HepG2 (cell line): ENCODE measurements around the gene UBE2M. TPM values are rescaled to one million over a fixed set of nuclear protein-coding genes. Genes with fewer than 3 reads are reported as not detected.
A peak's percentile ranks its signal among the peaks of the same experiment; 100 is the strongest.

Experiments used
- FIP1L1 ChIP-seq: fragments of 200-400 bp; formaldehyde crosslinking; IDR thresholded peaks from 2 replicates; pipeline ENCODE4 v1.6.1; 2018; ENCODE audit warnings: low read depth, mild to moderate bottlenecking, low read length, moderate library complexity, borderline replicate concordance; ENCODE audit not compliant: insufficient read depth
- HOXA5 ChIP-seq: sonication (generic); formaldehyde crosslinking; IDR thresholded peaks from 2 replicates; pipeline ENCODE4 v1.4.0; 2020; ENCODE audit warnings: missing genetic modification reagents
- JDP2 ChIP-seq: sonication (generic); formaldehyde crosslinking; IDR thresholded peaks from 2 replicates; pipeline ENCODE4 v1.8.1; 2022; ENCODE audit warnings: missing genetic modification reagents, borderline replicate concordance
- POLR2A ChIP-seq, 2 experiments: IDR thresholded peaks; 2 replicates each; pipeline ENCODE4 v1.6.1; 2011; ENCODE audit warnings: low read depth in 2 of 2, low read length in 2 of 2, mild to moderate bottlenecking in 1 of 2, moderate library complexity in 1 of 2; ENCODE audit not compliant: insufficient read depth in 1 of 2
- ZNF589 ChIP-seq: sonication (generic); formaldehyde crosslinking; conservative IDR thresholded peaks from 2 replicates; pipeline ENCODE4 v1.8.0; 2022; ENCODE audit warnings: mild to moderate bottlenecking, moderate library complexity, missing genetic modification reagents
- ZNF629 ChIP-seq: sonication (generic); formaldehyde crosslinking; conservative IDR thresholded peaks from 2 replicates; pipeline ENCODE4 v1.5.0; 2020; ENCODE audit warnings: missing genetic modification reagents
- polyA plus RNA-seq, 8 experiments: library from polyadenylated mRNA; depleted of rRNA in 3 of 8; stranded (reverse) in 7 of 8; unstranded in 1 of 8; fragments of >200 nt; fragmentation: Illumina TruSeq in 4 of 8; extraction: Trizol in 4 of 8; gene quantifications; 2 replicates each; pipeline versions ENCODE4 v1.2.1 to v1.2.3, GENCODE V29; 2011 to 2016; ENCODE audit warnings: low read depth in 4 of 8, missing spikeins in 1 of 8, mixed read lengths in 1 of 8; ENCODE audit not compliant: insufficient read depth in 1 of 8
- total RNA-seq, 5 experiments: library from RNA; depleted of rRNA; stranded (reverse); fragments of >200 nt; fragmentation: Illumina TruSeq; extraction: Trizol; gene quantifications; 2 replicates each; pipeline ENCODE4 v1.2.3, GENCODE V29; 2016; ENCODE audit warnings: low read depth in 1 of 5
- TF ChIP-seq, protein P1 (sequence below), 2 experiments: fragments of 450-650 bp in 1 of 2; sonication (generic) in 1 of 2; formaldehyde crosslinking in 1 of 2; IDR thresholded peaks; 2 replicates each; pipeline versions ENCODE4 v1.6.1 to v1.8.0; 2016 to 2022; ENCODE audit warnings: antibody characterized with exemption in 1 of 2, mild to moderate bottlenecking in 1 of 2, missing genetic modification reagents in 1 of 2
- TF ChIP-seq, protein P2 (sequence below): fragments of 450-650 bp; IDR thresholded peaks from 2 replicates; pipeline ENCODE4 v1.6.1; 2016
- TF ChIP-seq, protein P3 (sequence below): sonication (generic); formaldehyde crosslinking; IDR thresholded peaks from 2 replicates; pipeline ENCODE4 v1.8.0; 2023; ENCODE audit warnings: mild to moderate bottlenecking, missing genetic modification reagents
- TF ChIP-seq, protein P4 (sequence below): sonication (generic); formaldehyde crosslinking; IDR thresholded peaks from 2 replicates; pipeline ENCODE4 v1.5.0; 2020; ENCODE audit warnings: missing genetic modification reagents
- TF ChIP-seq, protein P5 (sequence below): sonication (generic); formaldehyde crosslinking; IDR thresholded peaks from 2 replicates; pipeline ENCODE4 v1.5.1; 2020; ENCODE audit warnings: missing genetic modification reagents, mild to moderate bottlenecking, borderline replicate concordance

UBE2M gene
- total and polyA plus RNA-seq, 2 of the 13 experiments (the other 11 are each of a cell fraction or from before 2014, with no cell fraction given) = 36.2 to 50.3 TPM

DNA sequence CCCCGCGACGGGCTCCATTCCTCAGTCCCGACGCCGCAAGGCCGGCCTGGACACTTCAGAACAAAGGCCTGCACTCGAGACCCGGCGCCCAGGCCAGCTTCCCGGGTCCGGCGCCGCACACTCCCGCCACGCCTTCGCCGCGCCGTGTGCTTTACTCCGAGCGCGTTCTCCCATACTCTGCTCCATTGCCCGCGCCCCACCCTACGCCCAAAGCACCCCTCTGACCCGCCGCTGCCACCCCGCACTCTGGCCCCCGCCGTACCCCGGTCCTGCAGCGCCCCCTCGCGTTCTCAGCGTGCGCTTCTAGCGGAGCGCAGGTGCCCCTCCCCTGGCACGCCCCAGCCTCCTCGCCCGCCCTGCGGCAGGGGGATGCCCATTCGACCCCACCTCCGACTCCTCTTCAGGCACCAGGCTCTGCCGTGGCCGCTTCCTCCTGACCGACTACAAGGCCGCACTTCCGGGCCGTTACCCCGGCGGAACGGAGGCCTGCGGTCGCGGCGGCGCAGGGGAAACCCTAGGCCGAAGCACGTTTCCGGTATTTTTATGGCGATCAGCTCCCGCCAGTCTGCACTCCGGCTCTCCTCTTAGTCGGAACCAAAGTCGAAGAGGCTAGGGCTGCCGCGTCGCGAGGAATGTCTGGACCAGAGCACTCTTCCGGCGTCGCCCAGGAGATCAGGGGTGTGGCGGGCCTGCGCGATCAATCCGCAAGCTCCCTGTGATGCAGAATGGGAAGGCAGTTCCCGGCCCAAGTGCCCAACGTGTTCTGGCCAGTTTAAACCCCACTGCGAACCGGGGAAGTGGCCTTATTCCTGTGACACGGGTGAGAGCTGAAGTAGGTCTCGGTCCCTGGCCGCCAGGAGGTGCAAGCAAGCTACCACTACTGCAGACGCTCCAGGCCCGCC lies 38.8 kb downstream of the UBE2M start, which contains the start of gene ZBTB45 (continued):
- TF ChIP-seq JDP2 (CRISPR knock-in tag) (peak; percentile 26; the same call in 1 of the 2 replicates), POLR2A (IDR thresholded peaks at IDR 0.05; ENCODE audit: insufficient read depth in 1 of 2, low read depth in 2 of 2, low read length in 2 of 2) (peak; percentile 64 to 80; a peak in 3 of 4 replicates), HOXA5 (CRISPR knock-in tag) (peak; percentile 81), ZNF629 (peak; percentile 56), FIP1L1 (no peak; the same call in 1 of the 2 replicates), ZNF589 (peak; percentile 93)
- TF ChIP-seq, protein P1, sequence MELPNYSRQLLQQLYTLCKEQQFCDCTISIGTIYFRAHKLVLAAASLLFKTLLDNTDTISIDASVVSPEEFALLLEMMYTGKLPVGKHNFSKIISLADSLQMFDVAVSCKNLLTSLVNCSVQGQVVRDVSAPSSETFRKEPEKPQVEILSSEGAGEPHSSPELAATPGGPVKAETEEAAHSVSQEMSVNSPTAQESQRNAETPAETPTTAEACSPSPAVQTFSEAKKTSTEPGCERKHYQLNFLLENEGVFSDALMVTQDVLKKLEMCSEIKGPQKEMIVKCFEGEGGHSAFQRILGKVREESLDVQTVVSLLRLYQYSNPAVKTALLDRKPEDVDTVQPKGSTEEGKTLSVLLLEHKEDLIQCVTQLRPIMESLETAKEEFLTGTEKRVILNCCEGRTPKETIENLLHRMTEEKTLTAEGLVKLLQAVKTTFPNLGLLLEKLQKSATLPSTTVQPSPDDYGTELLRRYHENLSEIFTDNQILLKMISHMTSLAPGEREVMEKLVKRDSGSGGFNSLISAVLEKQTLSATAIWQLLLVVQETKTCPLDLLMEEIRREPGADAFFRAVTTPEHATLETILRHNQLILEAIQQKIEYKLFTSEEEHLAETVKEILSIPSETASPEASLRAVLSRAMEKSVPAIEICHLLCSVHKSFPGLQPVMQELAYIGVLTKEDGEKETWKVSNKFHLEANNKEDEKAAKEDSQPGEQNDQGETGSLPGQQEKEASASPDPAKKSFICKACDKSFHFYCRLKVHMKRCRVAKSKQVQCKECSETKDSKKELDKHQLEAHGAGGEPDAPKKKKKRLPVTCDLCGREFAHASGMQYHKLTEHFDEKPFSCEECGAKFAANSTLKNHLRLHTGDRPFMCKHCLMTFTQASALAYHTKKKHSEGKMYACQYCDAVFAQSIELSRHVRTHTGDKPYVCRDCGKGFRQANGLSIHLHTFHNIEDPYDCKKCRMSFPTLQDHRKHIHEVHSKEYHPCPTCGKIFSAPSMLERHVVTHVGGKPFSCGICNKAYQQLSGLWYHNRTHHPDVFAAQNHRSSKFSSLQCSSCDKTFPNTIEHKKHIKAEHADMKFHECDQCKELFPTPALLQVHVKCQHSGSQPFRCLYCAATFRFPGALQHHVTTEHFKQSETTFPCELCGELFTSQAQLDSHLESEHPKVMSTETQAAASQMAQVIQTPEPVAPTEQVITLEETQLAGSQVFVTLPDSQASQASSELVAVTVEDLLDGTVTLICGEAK (IDR thresholded peaks at IDR 0.05) = peak; percentile 98
- TF ChIP-seq, protein P1 (CRISPR knock-in tag; IDR thresholded peaks at IDR 0.05) = peak; percentile 92
- TF ChIP-seq, protein P2, sequence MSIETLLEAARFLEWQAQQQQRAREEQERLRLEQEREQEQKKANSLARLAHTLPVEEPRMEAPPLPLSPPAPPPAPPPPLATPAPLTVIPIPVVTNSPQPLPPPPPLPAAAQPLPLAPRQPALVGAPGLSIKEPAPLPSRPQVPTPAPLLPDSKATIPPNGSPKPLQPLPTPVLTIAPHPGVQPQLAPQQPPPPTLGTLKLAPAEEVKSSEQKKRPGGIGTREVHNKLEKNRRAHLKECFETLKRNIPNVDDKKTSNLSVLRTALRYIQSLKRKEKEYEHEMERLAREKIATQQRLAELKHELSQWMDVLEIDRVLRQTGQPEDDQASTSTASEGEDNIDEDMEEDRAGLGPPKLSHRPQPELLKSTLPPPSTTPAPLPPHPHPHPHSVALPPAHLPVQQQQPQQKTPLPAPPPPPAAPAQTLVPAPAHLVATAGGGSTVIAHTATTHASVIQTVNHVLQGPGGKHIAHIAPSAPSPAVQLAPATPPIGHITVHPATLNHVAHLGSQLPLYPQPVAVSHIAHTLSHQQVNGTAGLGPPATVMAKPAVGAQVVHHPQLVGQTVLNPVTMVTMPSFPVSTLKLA = peak; percentile 42
- TF ChIP-seq, protein P3, sequence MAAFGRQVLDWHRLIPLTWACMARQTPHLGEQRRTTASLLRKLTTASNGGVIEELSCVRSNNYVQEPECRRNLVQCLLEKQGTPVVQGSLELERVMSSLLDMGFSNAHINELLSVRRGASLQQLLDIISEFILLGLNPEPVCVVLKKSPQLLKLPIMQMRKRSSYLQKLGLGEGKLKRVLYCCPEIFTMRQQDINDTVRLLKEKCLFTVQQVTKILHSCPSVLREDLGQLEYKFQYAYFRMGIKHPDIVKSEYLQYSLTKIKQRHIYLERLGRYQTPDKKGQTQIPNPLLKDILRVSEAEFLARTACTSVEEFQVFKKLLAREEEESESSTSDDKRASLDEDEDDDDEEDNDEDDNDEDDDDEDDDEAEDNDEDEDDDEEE (CRISPR knock-in tag) = no peak
- TF ChIP-seq, protein P4, sequence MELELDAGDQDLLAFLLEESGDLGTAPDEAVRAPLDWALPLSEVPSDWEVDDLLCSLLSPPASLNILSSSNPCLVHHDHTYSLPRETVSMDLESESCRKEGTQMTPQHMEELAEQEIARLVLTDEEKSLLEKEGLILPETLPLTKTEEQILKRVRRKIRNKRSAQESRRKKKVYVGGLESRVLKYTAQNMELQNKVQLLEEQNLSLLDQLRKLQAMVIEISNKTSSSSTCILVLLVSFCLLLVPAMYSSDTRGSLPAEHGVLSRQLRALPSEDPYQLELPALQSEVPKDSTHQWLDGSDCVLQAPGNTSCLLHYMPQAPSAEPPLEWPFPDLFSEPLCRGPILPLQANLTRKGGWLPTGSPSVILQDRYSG = no peak
- TF ChIP-seq, protein P5, sequence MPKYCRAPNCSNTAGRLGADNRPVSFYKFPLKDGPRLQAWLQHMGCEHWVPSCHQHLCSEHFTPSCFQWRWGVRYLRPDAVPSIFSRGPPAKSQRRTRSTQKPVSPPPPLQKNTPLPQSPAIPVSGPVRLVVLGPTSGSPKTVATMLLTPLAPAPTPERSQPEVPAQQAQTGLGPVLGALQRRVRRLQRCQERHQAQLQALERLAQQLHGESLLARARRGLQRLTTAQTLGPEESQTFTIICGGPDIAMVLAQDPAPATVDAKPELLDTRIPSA (CRISPR knock-in tag) = no peak
